NT2/D1 (cell line): ENCODE data around the gene C7.

Source experiments
- DNase-seq: peaks from one replicate; pipeline ENCODE4 v3.0.0-alpha.2; 2011; ENCODE audit warnings: low read depth, low spot score
- H3K27me3 ChIP-seq: 2 replicates; pipeline ENCODE4 v1.6.0; 2011; ENCODE audit warnings: mild to moderate bottlenecking; ENCODE audit not compliant: insufficient read length, insufficient read depth
- H3K36me3 ChIP-seq: 2 replicates; pipeline ENCODE4 v1.6.1; 2011; ENCODE audit warnings: mild to moderate bottlenecking, low read length, mixed read lengths; ENCODE audit not compliant: insufficient read depth, insufficient read length
- H3K4me1 ChIP-seq: 2 replicates; pipeline ENCODE4 v1.5.1; 2011; ENCODE audit not compliant: insufficient read depth, insufficient read length
- H3K4me3 ChIP-seq: 2 replicates; pipeline ENCODE4 v1.5.1; 2011; ENCODE audit warnings: low read depth; ENCODE audit not compliant: insufficient read length
- H3K9ac ChIP-seq: 2 replicates; pipeline ENCODE4 v1.6.0; 2011; ENCODE audit warnings: low read depth; ENCODE audit not compliant: insufficient read length
- H3K9me3 ChIP-seq: 2 replicates; pipeline ENCODE4 v1.5.1; 2011; ENCODE audit warnings: mild to moderate bottlenecking, low read length; ENCODE audit not compliant: insufficient read depth
- SUZ12 ChIP-seq: IDR thresholded peaks from 2 replicates; pipeline ENCODE4 v1.6.1; 2011; ENCODE audit not compliant: insufficient read length, insufficient read depth; ENCODE audit errors: extremely low read depth
- YY1 ChIP-seq: IDR thresholded peaks from 2 replicates; pipeline ENCODE4 v1.6.1; 2011; ENCODE audit not compliant: insufficient read length, insufficient read depth
- ZNF274 ChIP-seq: IDR thresholded peaks from 2 replicates; pipeline ENCODE4 v1.6.1; 2011; ENCODE audit warnings: mild to moderate bottlenecking, low read depth, low read length

C7 gene

GRCh38 chr5:40962207-40962955, 53.1 kb downstream of the C7 start:
- Histone ChIP-seq H3K9me3 (peaks cover 17% of the 10 kb centered on the region; the same call in 1 of the 2 replicates), H3K9ac (no peak overlapping the region), H3K36me3 (no peaks in the 10 kb centered on the region), H3K4me1 (no peaks in the 10 kb centered on the region), H3K27me3 (no peaks in the 10 kb centered on the region), H3K4me3 (no peak overlapping the region)
- no peak for DNase-seq
- TF ChIP-seq ZNF274, result no peak
- TF ChIP-seq YY1, result no peak
- TF ChIP-seq SUZ12, result no peak

- no peaks in the 10 kb centered on the region for H3K4me1 ChIP-seq
Measured at GRCh38 chr5:40972434-40972833, 63.1 kb downstream of the C7 start.

GRCh38 chr5:40973364-40974004, 64.2 kb downstream of the C7 start:
- TF ChIP-seq YY1 (no peak), ZNF274 (no peak), SUZ12 (no peak)
- DNase-seq, result no peak

More at GRCh38 chr5:40972434-40972833, 63.1 kb downstream of the C7 start:
- H3K27me3 ChIP-seq, result no peaks in the 10 kb centered on the region
- DNase-seq, result no peak
- no peaks in the 10 kb centered on the region for H3K36me3 ChIP-seq
- TF ChIP-seq YY1, result no peak
- TF ChIP-seq SUZ12, result no peak
- no peak for TF ChIP-seq ZNF274
- H3K9me3 ChIP-seq, result no peaks in the 10 kb centered on the region
- no peak overlapping the region for H3K4me3 ChIP-seq
- H3K9ac ChIP-seq, result no peak overlapping the region

GRCh38 chr5:40976041-40976440, 66.7 kb downstream of the C7 start:
- no peaks in the 10 kb centered on the region for H3K36me3 ChIP-seq
- no peak overlapping the region for H3K4me3 ChIP-seq
- no peak for TF ChIP-seq YY1
- TF ChIP-seq ZNF274, result no peak
- TF ChIP-seq SUZ12, result no peak
- no peaks in the 10 kb centered on the region for H3K9me3 ChIP-seq
- H3K27me3 ChIP-seq, result no peaks in the 10 kb centered on the region
- H3K4me1 ChIP-seq, result no peaks in the 10 kb centered on the region
- DNase-seq, result no peak
- no peak overlapping the region for H3K9ac ChIP-seq

More at GRCh38 chr5:40973364-40974004, 64.2 kb downstream of the C7 start:
- H3K27me3 ChIP-seq, result no peaks in the 10 kb centered on the region
- H3K9ac ChIP-seq, result no peak overlapping the region
- no peak overlapping the region for H3K4me3 ChIP-seq
- no peaks in the 10 kb centered on the region for H3K4me1 ChIP-seq
- H3K36me3 ChIP-seq, result no peaks in the 10 kb centered on the region
- no peaks in the 10 kb centered on the region for H3K9me3 ChIP-seq

GRCh38 chr5:40976836-40977235, 67.5 kb downstream of the C7 start:
- TF ChIP-seq YY1 (no peak), ZNF274 (no peak), SUZ12 (no peak)
- no peak overlapping the region for H3K4me3 ChIP-seq
- H3K36me3 ChIP-seq, result no peaks in the 10 kb centered on the region
- no peak overlapping the region for H3K9ac ChIP-seq
- no peaks in the 10 kb centered on the region for H3K9me3 ChIP-seq
- DNase-seq, result no peak
- no peaks in the 10 kb centered on the region for H3K4me1 ChIP-seq
- H3K27me3 ChIP-seq, result no peaks in the 10 kb centered on the region

GRCh38 chr5:40981420-40981819, 72.1 kb downstream of the C7 start:
- H3K9me3 ChIP-seq, result no peaks in the 10 kb centered on the region
- no peaks in the 10 kb centered on the region for H3K4me1 ChIP-seq
- TF ChIP-seq SUZ12 (no peak), YY1 (no peak), ZNF274 (no peak)
- no peak overlapping the region for H3K9ac ChIP-seq
- no peaks in the 10 kb centered on the region for H3K27me3 ChIP-seq
- H3K36me3 ChIP-seq, result no peaks in the 10 kb centered on the region
- DNase-seq, result no peak
- no peak overlapping the region for H3K4me3 ChIP-seq

GRCh38 chr5:40983781-40984180, 74.5 kb downstream of the C7 start:
- TF ChIP-seq SUZ12 (no peak), ZNF274 (no peak), YY1 (no peak)
- Histone ChIP-seq H3K4me1 (no peaks in the 10 kb centered on the region), H3K36me3 (no peaks in the 10 kb centered on the region), H3K9me3 (no peaks in the 10 kb centered on the region), H3K9ac (no peak overlapping the region), H3K4me3 (no peak overlapping the region), H3K27me3 (no peaks in the 10 kb centered on the region)
- no peak for DNase-seq
